HG03575 (cell line): ENCODE measurements around the gene ONECUT2.

Experiments
- ATAC-seq: cut with Tn5 transposase; IDR thresholded peaks from one replicate; pipeline ENCODE4 v1.9.1; 2021; ENCODE audit not compliant: unreplicated experiment, insufficient number of reproducible peaks, low FRiP score; ENCODE audit errors: extremely low read depth

The ONECUT2 gene

GRCh38 chr18:57441071-57441794 lies 6.1 kb downstream of the ONECUT2 start:
- no peak for ATAC-seq

GRCh38 chr18:57443247-57443646 lies 8.1 kb downstream of the ONECUT2 start:
- no peak for ATAC-seq

GRCh38 chr18:57443702-57444101 lies 8.5 kb downstream of the ONECUT2 start:
- ATAC-seq, result no peak

- no peak for ATAC-seq
Measured at GRCh38 chr18:57444301-57444759, 9.2 kb downstream of the ONECUT2 start.

- ATAC-seq, result no peak
Measured at GRCh38 chr18:57445488-57446319, 10.5 kb downstream of the ONECUT2 start.

- ATAC-seq, result no peak
Measured at GRCh38 chr18:57446322-57446721, 11.1 kb downstream of the ONECUT2 start.

GRCh38 chr18:57447154-57447621 lies 12.0 kb downstream of the ONECUT2 start:
- no peak for ATAC-seq

GRCh38 chr18:57455576-57456129 lies 20.5 kb downstream of the ONECUT2 start:
- ATAC-seq, result no peak

GRCh38 chr18:57461652-57462269 lies 26.6 kb downstream of the ONECUT2 start:
- ATAC-seq, result no peak

- ATAC-seq, result no peak
Measured at GRCh38 chr18:57466307-57466706, 31.1 kb downstream of the ONECUT2 start.

GRCh38 chr18:57466745-57467409 lies 31.7 kb downstream of the ONECUT2 start:
- ATAC-seq, result no peak

GRCh38 chr18:57469884-57470283 lies 34.7 kb downstream of the ONECUT2 start:
- ATAC-seq, result no peak

- ATAC-seq, result no peak
Measured at GRCh38 chr18:57475408-57475807, 40.2 kb downstream of the ONECUT2 start.

- no peak for ATAC-seq
Measured at GRCh38 chr18:57475903-57476302, 40.7 kb downstream of the ONECUT2 start.

GRCh38 chr18:57480733-57481132 lies 45.6 kb downstream of the ONECUT2 start:
- ATAC-seq, result no peak

GRCh38 chr18:57497372-57498294 lies 62.5 kb downstream of the ONECUT2 start:
- ATAC-seq, result no peak

GRCh38 chr18:57498682-57499256 lies 63.6 kb downstream of the ONECUT2 start:
- ATAC-seq, result no peak

GRCh38 chr18:57502624-57503023 lies 67.5 kb downstream of the ONECUT2 start:
- ATAC-seq, result no peak
